DND-41 (cell line): ENCODE results near the gene ALCAM.

Source experiments
- EZH2 ChIP-seq: IDR thresholded peaks from 3 replicates; pipeline ENCODE4 v1.6.1; 2012; ENCODE audit warnings: borderline replicate concordance, low read depth, mild to moderate bottlenecking, moderate library complexity, low read length, inconsistent platforms; ENCODE audit not compliant: severe bottlenecking
- TF ChIP-seq, protein P1 (sequence below): IDR thresholded peaks from 2 replicates; pipeline ENCODE4 v1.5.1; 2012; ENCODE audit warnings: borderline replicate concordance, low read length, moderate library complexity, mild to moderate bottlenecking; ENCODE audit not compliant: poor library complexity, severe bottlenecking; ENCODE audit errors: extremely low read depth

DNA sequence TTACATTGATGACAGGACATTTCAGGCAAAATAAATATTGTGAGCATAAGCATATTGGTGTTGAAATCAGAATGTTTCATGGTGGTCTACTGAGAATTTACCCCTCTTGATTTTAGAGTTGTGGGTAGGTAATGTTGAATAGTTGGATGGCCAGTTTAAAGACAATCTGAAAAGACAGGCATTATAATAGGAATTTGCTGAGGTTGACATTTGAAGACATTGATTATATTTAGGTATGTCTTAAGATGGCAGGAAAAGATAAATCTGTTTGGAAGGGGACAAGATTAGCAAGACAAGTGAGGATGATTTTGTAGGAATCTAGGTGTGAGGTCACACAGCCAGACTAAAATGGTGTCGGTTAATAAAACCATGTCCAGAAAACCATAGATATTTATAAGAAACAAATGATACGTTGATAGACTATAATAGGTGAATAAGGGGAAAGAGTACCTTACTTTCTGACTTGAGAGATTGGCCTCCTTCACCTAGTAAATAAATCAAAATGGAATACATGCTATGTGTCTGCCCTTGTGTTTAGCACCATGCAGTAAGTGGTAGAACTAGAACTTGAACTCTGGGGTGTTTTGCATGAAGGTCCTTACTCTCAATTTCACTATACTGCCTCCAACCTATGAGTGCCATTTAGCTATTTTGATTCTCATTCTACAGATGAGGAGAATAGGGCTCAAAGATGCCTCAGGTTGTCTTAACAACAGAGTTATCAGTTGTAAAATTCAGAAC, 57.9 kb downstream of the ALCAM start:
- no peak for TF ChIP-seq EZH2
- TF ChIP-seq, protein P1, sequence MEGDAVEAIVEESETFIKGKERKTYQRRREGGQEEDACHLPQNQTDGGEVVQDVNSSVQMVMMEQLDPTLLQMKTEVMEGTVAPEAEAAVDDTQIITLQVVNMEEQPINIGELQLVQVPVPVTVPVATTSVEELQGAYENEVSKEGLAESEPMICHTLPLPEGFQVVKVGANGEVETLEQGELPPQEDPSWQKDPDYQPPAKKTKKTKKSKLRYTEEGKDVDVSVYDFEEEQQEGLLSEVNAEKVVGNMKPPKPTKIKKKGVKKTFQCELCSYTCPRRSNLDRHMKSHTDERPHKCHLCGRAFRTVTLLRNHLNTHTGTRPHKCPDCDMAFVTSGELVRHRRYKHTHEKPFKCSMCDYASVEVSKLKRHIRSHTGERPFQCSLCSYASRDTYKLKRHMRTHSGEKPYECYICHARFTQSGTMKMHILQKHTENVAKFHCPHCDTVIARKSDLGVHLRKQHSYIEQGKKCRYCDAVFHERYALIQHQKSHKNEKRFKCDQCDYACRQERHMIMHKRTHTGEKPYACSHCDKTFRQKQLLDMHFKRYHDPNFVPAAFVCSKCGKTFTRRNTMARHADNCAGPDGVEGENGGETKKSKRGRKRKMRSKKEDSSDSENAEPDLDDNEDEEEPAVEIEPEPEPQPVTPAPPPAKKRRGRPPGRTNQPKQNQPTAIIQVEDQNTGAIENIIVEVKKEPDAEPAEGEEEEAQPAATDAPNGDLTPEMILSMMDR: no peak
